T-helper 17 cell (primary cell): ENCODE measurements around the gene CELSR3. TPM values are rescaled to one million over a fixed set of nuclear protein-coding genes. Genes with fewer than 3 reads are reported as not detected.
A peak's percentile ranks its signal among the peaks of the same experiment; 100 is the strongest.

Source experiments
- ATAC-seq: fragments of 150-1000 bp; cut with Tn5 transposase; 2 replicates; pipeline ENCODE4 v1.10.0; 2021; ENCODE audit warnings: mild to moderate bottlenecking, moderate library complexity
- DNase-seq, 3 donors: peaks; one replicate each; pipeline versions ENCODE4 v3.0.0 to v3.0.0-alpha.2; 2020 to 2021
- H3K9me3 ChIP-seq: one replicate; pipeline ENCODE4 v1.7.0; 2013; ENCODE audit warnings: low read length, mild to moderate bottlenecking; ENCODE audit not compliant: control insufficient read depth, poor library complexity, severe bottlenecking
- H3K27ac Mint-ChIP-seq: one replicate; pipeline ENCODE4 v1.8.0; 2022; ENCODE audit warnings: mild to moderate bottlenecking, moderate library complexity, mixed read lengths
- H3K27me3 Mint-ChIP-seq: one replicate; pipeline ENCODE4 v1.8.0; 2022; ENCODE audit warnings: mixed read lengths
- H3K36me3 Mint-ChIP-seq: one replicate; pipeline ENCODE4 v1.8.0; 2022; ENCODE audit warnings: low read depth, mixed read lengths
- H3K4me1 Mint-ChIP-seq: one replicate; pipeline ENCODE4 v1.8.0; 2022; ENCODE audit warnings: mild to moderate bottlenecking, mixed read lengths
- H3K4me3 Mint-ChIP-seq: one replicate; pipeline ENCODE4 v1.8.0; 2022; ENCODE audit warnings: mild to moderate bottlenecking, moderate library complexity, mixed read lengths
- total RNA-seq, 4 donors: library from RNA in 2 of 4; stranded (reverse) in 2 of 4; gene quantifications; one replicate each; pipeline ENCODE4 v1.2.3 and lab custom pipeline; 2022 to 2026

The CELSR3 gene
- total RNA-seq, 2 donors from 2014 or later: 6.0 to 6.9 TPM

DNA sequence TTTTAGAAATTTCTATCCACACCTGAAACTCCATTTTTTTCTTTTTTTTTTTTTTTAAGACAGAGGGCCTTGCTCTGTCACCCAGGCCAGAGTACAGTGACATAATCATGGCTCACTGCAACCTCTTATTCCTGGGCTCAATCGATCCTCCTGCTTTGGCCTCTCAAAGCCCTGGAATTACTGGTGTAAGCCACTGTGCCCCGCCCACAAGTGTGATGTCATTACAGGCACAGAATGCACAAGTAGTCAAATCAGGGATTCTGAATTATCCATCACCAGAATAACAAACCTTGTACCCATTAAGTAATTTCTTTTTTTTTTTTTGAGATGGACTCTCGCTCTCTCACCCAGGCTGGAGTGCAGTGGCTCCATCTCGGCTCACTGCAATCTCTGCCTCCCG is 55.2 kb downstream of the CELSR3 start:
- DNase-seq (no peak), ATAC-seq (no peak)
- Mint-ChIP-seq H3K36me3 (peaks cover 6% of the 10 kb centered on the region), H3K27ac (no peak overlapping the region), H3K4me3 (no peak overlapping the region), H3K27me3 (no peaks in the 10 kb centered on the region), H3K4me1 (peaks cover 18% of the 10 kb centered on the region)
- H3K9me3 ChIP-seq: no peaks in the 10 kb centered on the region

- Mint-ChIP-seq H3K36me3 (peaks cover 5% of the 10 kb centered on the region), H3K27me3 (no peaks in the 10 kb centered on the region), H3K27ac (no peak overlapping the region), H3K4me1 (peaks cover 8% of the 10 kb centered on the region), H3K4me3 (no peak overlapping the region)
- ATAC-seq (no peak), DNase-seq (no peak)
- no peaks in the 10 kb centered on the region for H3K9me3 ChIP-seq
Observed at GRCh38 chr3:48601622-48601994, 61.1 kb downstream of the CELSR3 start.

GRCh38 chr3:48600711-48601621 is 61.7 kb downstream of the CELSR3 start:
- no peak overlapping the region for H3K27ac Mint-ChIP-seq
- no peak for ATAC-seq
- peaks cover 5% of the 10 kb centered on the region for H3K36me3 Mint-ChIP-seq
- no peak for DNase-seq
- H3K4me3 Mint-ChIP-seq: no peak overlapping the region
- H3K9me3 ChIP-seq: no peaks in the 10 kb centered on the region
- peaks cover 6% of the 10 kb centered on the region for H3K27me3 Mint-ChIP-seq
- peaks cover 11% of the 10 kb centered on the region for H3K4me1 Mint-ChIP-seq

DNA sequence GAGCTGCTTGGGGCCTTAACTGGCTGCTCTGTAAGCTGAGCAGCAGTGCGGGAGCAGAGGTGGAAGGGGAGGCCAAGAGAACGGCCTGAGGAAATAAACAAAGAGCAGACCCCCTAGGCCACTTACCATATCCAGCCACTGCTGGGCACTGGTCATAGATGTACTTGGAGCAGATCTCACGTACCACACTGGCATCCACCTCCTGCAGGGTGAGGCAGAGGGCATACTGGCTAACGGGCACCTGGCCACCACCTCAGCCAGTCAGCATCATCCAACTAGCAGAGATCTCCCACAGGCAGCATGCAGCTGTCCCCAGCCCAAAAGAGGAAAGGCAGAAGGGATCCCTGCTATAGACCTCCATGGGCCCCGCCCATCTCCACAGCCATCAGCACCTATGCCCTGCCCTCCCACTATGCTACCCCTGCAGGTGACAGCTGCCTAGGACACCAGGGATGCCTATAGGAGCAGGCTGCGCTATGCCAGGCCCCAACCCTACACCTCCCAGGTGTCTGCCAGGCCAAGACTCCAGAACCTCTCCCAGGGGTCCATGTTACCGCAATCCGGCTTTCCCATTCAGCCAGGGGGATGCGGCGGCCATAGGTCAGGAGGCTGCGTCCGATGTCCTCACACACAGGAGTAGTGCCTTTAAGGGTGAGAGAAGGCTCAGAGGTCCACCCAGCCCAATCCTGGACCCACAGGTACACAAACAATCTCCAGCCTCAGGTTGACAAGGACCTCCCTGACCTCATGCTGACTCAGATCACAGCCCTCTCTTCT is 63.0 kb downstream of the CELSR3 start:
- no peak for DNase-seq
- H3K27ac Mint-ChIP-seq: no peak overlapping the region
- peaks cover 14% of the 10 kb centered on the region for H3K4me1 Mint-ChIP-seq
- no peaks in the 10 kb centered on the region for H3K9me3 ChIP-seq
- peaks cover 8% of the 10 kb centered on the region for H3K27me3 Mint-ChIP-seq
- no peak for ATAC-seq
- H3K4me3 Mint-ChIP-seq: no peak overlapping the region
- peaks cover 5% of the 10 kb centered on the region for H3K36me3 Mint-ChIP-seq

GRCh38 chr3:48599077-48599501 is 63.6 kb downstream of the CELSR3 start:
- H3K4me3 Mint-ChIP-seq: no peak overlapping the region
- H3K36me3 Mint-ChIP-seq: peaks cover 5% of the 10 kb centered on the region
- H3K9me3 ChIP-seq: no peaks in the 10 kb centered on the region
- DNase-seq (no peak), ATAC-seq (no peak)
- peaks cover 14% of the 10 kb centered on the region for H3K4me1 Mint-ChIP-seq
- peaks cover 14% of the 10 kb centered on the region for H3K27me3 Mint-ChIP-seq
- H3K27ac Mint-ChIP-seq: no peak overlapping the region

DNA sequence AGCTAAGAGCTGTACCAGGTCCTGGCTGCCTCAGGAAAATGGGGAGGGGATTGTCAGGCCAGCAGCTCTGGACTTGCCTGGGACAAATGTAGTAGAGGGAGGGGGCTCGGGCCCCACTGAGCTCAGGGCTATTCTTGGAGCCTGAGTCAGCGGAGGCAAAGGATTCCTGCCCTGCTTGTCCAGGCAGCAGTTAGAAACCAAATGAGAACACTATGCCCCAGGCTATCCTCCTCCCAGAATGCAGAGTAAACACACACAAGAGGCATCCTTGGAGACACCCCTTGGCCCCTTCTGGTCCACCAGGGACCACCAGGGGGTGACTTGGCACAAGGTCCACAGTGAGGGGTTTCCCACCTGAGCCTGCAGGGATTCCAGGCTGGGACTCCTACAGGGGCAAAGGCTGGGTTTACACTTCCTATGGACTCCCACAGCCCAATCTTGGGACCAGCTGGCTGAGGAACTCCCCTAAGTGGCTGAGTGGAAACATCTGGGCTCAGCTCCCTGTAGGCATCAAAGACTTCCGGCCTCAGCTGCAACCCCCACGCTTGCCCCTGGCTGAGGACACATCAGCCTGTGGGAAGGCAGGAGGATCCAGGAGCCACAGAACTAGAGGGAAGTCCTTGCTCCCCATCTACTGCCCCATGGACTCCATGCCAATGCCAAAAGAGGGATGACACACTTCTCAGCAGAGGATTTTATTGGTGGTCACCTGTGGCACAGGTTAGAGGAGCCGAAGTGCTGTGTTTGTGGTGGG is 64.2 kb downstream of the CELSR3 start:
- ATAC-seq: no peak
- no peak for DNase-seq
- Mint-ChIP-seq H3K4me1 (peaks cover 14% of the 10 kb centered on the region), H3K4me3 (no peak overlapping the region), H3K27ac (no peak overlapping the region), H3K36me3 (peaks cover 5% of the 10 kb centered on the region), H3K27me3 (peaks cover 20% of the 10 kb centered on the region)
- no peaks in the 10 kb centered on the region for H3K9me3 ChIP-seq

GRCh38 chr3:48597408-48597800 is 65.3 kb downstream of the CELSR3 start:
- peaks cover 25% of the 10 kb centered on the region for H3K27me3 Mint-ChIP-seq

DNA sequence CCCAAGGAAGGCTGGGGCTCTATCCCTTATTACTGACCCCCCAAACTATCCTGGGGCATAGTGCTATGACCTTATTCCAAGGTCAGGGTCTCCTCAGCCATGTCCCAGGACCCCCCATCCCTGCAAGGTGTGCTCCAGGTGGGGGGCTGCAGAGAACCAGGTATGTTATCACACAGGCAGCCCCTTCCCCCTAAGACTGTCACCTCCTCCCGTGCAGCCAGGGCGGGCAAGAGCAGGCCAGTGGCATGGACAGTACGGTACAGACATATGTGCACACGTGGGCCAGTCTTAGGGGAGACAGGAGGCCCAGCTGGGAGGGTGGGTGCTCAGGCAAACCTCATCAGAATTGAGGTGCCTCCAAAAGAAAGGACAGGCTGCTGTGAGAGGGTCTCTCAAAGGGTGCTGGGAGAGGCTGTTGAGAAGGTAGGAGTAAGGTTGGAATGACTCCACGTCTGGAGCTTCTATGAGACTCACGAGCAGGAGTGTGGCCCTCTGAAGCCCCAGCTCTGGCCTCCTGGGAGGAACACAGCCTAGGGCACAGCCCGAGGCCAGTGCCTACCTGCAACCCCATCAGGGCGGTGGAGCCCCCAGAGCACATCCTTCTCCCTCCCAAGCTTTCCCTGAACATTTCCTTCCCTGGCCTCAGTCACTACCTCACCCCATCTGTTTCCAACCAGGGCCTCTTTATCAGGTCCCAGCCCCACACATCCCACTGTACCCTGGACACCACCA is 65.8 kb downstream of the CELSR3 start:
- H3K9me3 ChIP-seq: no peaks in the 10 kb centered on the region
- Mint-ChIP-seq H3K36me3 (no peaks in the 10 kb centered on the region), H3K4me3 (no peak overlapping the region), H3K4me1 (peaks cover 14% of the 10 kb centered on the region), H3K27ac (peak overlapping the region; percentile 85), H3K27me3 (peaks cover 25% of the 10 kb centered on the region)
- DNase-seq: no peak
- ATAC-seq: no peak

More at GRCh38 chr3:48597408-48597800, 65.3 kb downstream of the CELSR3 start:
- peak overlapping the region; percentile 85 for H3K27ac Mint-ChIP-seq
- H3K9me3 ChIP-seq: no peaks in the 10 kb centered on the region
- H3K4me3 Mint-ChIP-seq: peak overlapping the region; percentile 45
- H3K36me3 Mint-ChIP-seq: peaks cover 2% of the 10 kb centered on the region
- peaks cover 14% of the 10 kb centered on the region for H3K4me1 Mint-ChIP-seq
- ATAC-seq: no peak
- no peak for DNase-seq

GRCh38 chr3:48596157-48596556 is 66.5 kb downstream of the CELSR3 start:
- DNase-seq: no peak
- ATAC-seq: no peak
- no peak overlapping the region for H3K4me3 Mint-ChIP-seq
- H3K36me3 Mint-ChIP-seq: no peaks in the 10 kb centered on the region
- no peaks in the 10 kb centered on the region for H3K9me3 ChIP-seq
- peaks cover 29% of the 10 kb centered on the region for H3K27me3 Mint-ChIP-seq
- H3K4me1 Mint-ChIP-seq: peaks cover 14% of the 10 kb centered on the region
- peak overlapping the region; percentile 19 for H3K27ac Mint-ChIP-seq

DNA sequence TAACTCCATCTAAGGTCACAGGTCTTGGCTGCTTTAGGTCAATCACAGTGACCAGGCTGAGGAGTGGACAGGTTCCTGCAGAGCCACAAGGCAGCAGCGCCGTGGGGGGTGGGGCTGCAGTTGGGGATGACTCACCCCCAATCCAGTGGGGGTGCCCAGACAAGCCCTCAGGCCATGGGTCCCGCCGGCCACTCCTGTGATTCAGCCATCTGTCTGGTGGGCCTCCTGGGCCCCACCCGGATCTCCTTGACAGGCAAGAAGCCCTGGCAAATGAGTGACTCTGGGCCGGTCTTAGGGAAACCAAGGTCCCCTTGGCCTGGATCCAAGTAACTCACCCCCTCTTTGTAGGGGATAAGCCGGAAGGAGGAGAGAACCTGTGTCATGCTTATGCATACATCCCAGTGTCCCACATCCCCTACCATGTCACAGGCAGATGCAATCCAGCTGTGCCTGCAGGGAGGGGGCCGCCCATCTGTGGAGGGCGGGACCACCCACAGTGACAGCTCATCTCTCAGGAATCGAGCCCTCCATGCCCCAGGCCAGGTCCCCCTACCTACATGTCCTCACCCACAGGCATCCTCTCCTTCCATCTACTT is 67.1 kb downstream of the CELSR3 start:
- Mint-ChIP-seq H3K27me3 (peaks cover 35% of the 10 kb centered on the region), H3K27ac (peak overlapping the region; percentile 19), H3K4me1 (peaks cover 14% of the 10 kb centered on the region), H3K36me3 (peaks cover 4% of the 10 kb centered on the region), H3K4me3 (no peak overlapping the region)
- H3K9me3 ChIP-seq: no peaks in the 10 kb centered on the region
- ATAC-seq (peak; percentile 12), DNase-seq (no peak)

DNA sequence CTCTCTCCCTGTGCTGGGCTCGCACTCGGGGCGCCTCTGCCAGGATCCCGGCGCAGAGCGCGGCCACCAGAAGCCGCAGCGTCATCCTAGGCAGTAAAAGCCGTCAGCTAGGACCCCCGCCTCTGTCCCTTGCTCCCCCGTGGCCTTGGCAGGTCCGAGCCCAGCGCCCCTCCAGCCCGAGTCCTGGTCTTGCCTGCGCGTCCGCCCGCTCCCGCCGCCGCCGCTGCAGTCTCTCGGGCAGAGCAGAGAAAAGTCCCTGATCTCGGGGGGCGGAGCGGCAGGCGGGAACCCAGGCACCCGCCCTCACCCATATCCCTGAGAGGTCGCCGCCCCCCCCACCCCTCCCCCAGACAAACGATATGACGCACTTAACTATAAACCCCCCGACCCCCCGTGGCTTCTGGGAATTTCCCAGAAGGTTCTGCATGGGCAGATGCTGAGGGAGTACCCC is 67.6 kb downstream of the CELSR3 start, which contains the start of gene COL7A1:
Gene COL7A1 (minus strand): TSS at position 255 of the 451 bp plus-strand sequence. CDS start 170 bp downstream, at position 85.
- Mint-ChIP-seq H3K36me3 (peaks cover 4% of the 10 kb centered on the region), H3K27ac (peak within 1 kb of the TSS; percentile 19), H3K4me3 (peak within 1 kb of the TSS; percentile 63), H3K27me3 (peaks cover 39% of the 10 kb centered on the region), H3K4me1 (peaks cover 14% of the 10 kb centered on the region)
- ATAC-seq: peak; percentile 44
- no peak for DNase-seq
- no peaks in the 10 kb centered on the region for H3K9me3 ChIP-seq

- no peak for ATAC-seq
Observed at GRCh38 chr3:48594417-48595049, 68.2 kb downstream of the CELSR3 start.

More at GRCh38 chr3:48594417-48595049, 68.2 kb downstream of the CELSR3 start:
- H3K27ac Mint-ChIP-seq: no peak overlapping the region
- H3K4me3 Mint-ChIP-seq: peak overlapping the region; percentile 63
- peaks cover 44% of the 10 kb centered on the region for H3K27me3 Mint-ChIP-seq
- no peaks in the 10 kb centered on the region for H3K9me3 ChIP-seq
- H3K4me1 Mint-ChIP-seq: peaks cover 18% of the 10 kb centered on the region
- peaks cover 6% of the 10 kb centered on the region for H3K36me3 Mint-ChIP-seq
- DNase-seq: no peak
